ENCODE results near the gene LRMDA. TPM values are rescaled to one million over a fixed set of nuclear protein-coding genes. Genes with fewer than 3 reads are reported as not detected.
"Not testable (repeated sequence)": the region's sequence is repeated elsewhere in the genome, so short reads cannot be mapped to it uniquely, and the experiment has no call there.

The LRMDA gene
- polyA plus RNA-seq, 3 donors, result 7.2 to 20.6 (median 14.4) TPM

GRCh38 chr10:76582531-76582930, 1151.1 kb downstream of the LRMDA start:
- WGBS, 3 donors, result 89 to 100% (median 95%) methylated on average over 1 of the region's 1 CpG
- H3K27ac ChIP-seq (ENCODE audit: low read depth, low read length), result no peak overlapping the region

- 28 to 59% (median 49%) methylated on average over 3 of the region's 3 CpGs for WGBS, 3 donors
- H3K27ac ChIP-seq (ENCODE audit: low read depth, low read length), result no peak overlapping the region
Measured at GRCh38 chr10:76583711-76584161, 1152.3 kb downstream of the LRMDA start.

GRCh38 chr10:76584466-76584865, 1153.0 kb downstream of the LRMDA start:
- not testable (repeated sequence) for H3K27ac ChIP-seq (ENCODE audit: low read depth, low read length)
- WGBS, 3 donors, result 83 to 96% (median 92%) methylated on average over 9 of the region's 9 CpGs

Other genes starting within 250 kb of the LRMDA start
- gene VDAC2, start 220.8 kb upstream of the LRMDA start, polyA plus RNA-seq, result 100 to 1,000 TPM; 117 to 169 (median 135) TPM
- 100 to 1,000 TPM in 1 of 3 donors, 10 to 100 TPM in 2; 20.1 to 142 (median 33.3) TPM for gene COMTD1, start 195.7 kb upstream of the LRMDA start, polyA plus RNA-seq
- gene ZNF503, start 29.9 kb upstream of the LRMDA start, polyA plus RNA-seq, result 10 to 100 TPM; 11.5 to 19.8 (median 12.7) TPM